Left renal pelvis (tissue), 4 donors: ENCODE results near the gene NR2F1-AS1. TPM values are rescaled to one million over a fixed set of nuclear protein-coding genes. Genes with fewer than 3 reads are reported as not detected.
"Not testable (repeated sequence)": the region's sequence is repeated elsewhere in the genome, so short reads cannot be mapped to it uniquely, and the experiment has no call there.

Experiments used
- DNase-seq, 4 donors: peaks; one replicate each; pipeline ENCODE4 v3.0.0-alpha.2; 2013; ENCODE audit warnings: low read depth in 4 of 4, low spot score in 3 of 4
- polyA plus RNA-seq, 4 donors: library from polyadenylated mRNA; unstranded; fragments of 120-200 nt; gene quantifications; one replicate each; pipeline ENCODE4 v1.2.1, GENCODE V29; 2013; ENCODE audit not compliant: insufficient read length in 4 of 4

The NR2F1-AS1 gene
- polyA plus RNA-seq, 4 donors, result 52.4 to 104 (median 60.8) TPM

DNA sequence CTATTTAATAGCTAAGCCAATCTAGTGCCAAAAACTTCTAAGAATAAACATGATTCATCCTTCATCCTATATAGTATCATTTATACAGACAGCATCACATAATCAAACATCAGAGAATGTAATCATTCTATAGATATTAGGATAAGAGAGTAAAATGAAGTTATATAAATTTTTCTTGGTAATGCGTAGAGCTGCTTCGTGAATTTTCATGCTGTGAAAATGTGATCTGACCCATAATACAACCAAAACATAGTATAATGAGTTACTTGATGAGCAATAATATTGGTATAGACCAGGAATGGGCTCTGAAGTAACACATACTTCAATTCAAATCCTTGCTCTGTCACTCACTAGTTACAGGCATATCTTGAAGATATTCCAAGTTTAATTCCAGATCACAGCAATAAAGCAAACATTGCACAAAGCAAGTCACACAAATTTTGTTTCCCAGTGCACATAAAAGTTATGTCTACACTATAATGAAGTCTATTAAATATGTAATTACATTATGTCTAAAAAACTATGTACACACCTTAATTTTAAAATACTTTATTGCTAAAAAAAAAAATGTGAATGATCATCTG is 23.9 kb downstream of the NR2F1-AS1 start:
- DNase-seq, result no peak

DNA sequence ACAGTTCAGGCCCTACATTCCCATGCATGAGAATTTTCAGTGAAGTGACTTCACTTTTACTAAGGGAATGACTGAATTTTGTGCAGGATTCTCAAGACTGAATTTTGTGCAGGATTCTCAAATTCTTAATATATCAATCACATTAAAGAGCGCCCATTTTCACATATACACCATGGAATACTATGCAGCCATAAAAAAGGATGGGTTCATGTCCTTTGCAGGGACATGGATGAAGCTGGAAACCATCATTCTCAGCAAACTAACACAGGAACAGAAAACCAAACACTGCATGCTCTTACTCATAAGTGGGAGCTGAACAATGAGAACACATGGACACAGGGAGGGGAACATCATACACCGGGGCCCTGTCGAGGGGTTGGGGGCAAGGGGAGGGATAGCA is 31.4 kb downstream of the NR2F1-AS1 start:
- DNase-seq, result not testable (repeated sequence)

- no peak for DNase-seq
Measured at GRCh38 chr5:93545872-93546271, 35.1 kb downstream of the NR2F1-AS1 start.

DNA sequence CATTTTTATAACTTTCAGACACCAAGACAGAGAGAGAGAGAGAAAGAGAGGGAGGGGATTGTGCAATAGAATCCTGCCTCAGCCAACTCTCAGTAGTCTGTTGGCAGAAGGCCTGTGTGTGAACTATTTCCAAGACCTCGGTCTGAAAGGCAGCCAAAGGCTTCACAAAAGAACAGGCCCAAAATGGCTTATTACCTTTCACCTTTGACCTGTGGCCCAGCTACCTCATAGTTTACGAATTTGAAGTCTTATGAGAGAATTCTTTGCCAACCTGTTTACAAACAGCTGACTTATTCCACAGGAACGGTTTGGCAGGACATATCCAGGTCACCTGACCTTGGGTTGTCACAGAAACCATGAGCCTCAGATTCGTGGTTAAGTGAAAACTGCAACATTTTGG is 48.6 kb downstream of the NR2F1-AS1 start:
- DNase-seq, result peak in 3 of 4 donors; percentile 14 to 48 (median 39)

GRCh38 chr5:93521815-93522214 is 59.2 kb downstream of the NR2F1-AS1 start:
- DNase-seq, result not testable (repeated sequence)

GRCh38 chr5:93519740-93520139 is 61.3 kb downstream of the NR2F1-AS1 start:
- DNase-seq, result no peak

DNA sequence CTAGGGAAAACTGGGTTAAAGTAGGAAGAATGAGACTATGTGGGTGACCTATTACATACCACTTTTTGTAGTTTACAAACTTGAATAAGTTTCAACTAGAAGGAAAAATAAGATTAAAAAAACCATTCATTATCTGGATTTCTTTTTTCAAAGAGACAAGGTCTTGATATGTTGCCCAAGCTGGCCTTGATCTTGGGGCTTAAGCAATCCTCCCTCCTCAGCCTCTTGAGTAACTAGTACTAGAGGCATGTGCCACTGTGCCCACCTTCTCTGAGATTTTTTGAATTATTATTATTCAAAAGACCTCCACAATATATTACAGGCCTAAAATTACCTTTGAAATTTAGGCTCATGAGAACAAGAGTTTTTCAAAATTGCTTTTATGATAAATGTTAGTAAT is 63.2 kb downstream of the NR2F1-AS1 start:
- no peak for DNase-seq

DNA sequence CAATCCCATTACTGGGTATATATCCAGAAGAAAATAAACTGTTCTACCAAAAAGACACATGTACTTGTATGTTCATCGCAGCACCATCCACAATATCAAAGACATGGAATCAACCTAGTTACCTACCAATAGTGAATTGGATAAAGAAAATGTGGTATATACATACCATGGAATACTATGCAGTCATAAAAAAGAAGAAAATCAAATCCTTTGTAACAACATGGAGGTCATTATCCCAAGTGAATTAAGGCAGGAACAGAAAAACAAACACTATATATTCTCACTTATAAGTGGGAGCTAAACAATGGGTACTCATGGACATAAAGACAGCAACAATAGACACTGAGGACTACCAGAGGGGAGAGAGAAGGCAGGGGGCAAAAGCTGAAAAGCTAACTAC is 67.7 kb downstream of the NR2F1-AS1 start:
- DNase-seq, result no peak

DNA sequence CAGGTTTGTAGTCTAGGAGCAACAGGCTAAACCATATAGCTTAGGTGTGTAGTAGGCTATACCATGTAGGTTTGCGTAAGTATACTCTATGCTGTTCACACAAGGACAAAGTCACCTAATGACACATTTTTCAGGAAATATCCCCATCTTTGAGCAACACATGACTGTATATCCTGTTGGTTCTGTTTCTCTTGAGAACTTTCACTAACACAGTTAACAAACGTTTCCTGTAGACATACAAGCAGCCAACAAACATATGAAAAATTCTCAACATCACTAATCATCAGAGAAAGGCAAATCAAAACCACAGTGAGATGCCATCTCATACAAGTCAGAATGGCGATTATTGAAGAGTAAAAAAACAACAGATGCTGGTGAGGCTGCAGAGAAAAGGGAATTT is 68.2 kb downstream of the NR2F1-AS1 start:
- DNase-seq, result no peak

DNA sequence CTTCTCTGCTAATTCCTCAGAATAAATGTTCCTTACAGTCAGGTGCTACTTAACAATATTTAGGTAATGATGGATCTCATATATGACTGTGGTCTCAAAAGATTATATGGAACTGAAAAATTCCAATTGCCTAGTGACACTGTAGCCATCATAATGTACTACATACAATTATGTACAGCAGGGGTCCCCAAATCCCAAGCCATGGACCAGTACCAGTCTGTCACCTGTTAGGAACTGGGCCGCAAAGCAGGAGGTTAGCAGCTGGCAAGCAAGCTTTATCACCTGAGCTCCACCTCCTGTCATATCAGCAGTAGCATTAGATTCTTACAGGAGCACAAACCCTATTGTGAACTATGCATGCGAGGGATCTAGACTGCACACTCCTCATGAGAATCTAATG is 69.6 kb downstream of the NR2F1-AS1 start:
- no peak for DNase-seq

DNA sequence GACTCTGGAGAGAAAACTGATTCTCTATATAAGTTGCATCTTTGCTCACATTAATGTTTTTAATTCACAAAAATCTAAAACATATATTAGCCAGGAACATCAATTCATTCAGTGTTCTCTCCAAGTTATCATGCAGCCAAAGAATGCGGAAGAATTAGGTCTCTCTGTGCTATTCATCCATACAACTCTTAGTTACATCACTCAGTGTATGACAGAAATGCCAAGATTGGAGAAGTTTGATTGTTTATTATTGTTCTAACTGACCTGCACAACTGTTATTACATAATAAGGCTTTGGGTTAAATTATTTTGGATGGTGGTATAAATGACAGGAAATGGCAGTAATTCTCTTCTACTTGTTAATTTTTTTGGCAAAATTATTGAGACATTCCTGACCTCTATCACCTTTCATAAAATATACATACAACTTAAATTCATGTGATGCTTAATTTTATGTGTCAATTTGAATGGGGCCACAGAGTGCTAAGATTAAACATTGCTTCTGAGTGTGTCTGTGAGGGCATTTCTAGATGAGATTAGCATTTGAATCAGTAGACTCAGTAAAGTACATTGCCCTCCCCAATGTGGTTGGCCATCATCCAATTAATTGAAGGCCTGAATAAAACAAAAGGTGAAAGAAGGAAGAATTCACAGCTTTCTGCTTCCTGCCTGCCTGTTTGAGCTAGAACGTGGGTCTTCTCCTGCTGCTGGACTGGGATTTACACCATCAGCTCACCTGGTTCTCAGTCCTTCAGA is 70.2 kb downstream of the NR2F1-AS1 start:
- no peak for DNase-seq

- not testable (repeated sequence) for DNase-seq
Measured at GRCh38 chr5:93505553-93505952, 75.5 kb downstream of the NR2F1-AS1 start.

DNA sequence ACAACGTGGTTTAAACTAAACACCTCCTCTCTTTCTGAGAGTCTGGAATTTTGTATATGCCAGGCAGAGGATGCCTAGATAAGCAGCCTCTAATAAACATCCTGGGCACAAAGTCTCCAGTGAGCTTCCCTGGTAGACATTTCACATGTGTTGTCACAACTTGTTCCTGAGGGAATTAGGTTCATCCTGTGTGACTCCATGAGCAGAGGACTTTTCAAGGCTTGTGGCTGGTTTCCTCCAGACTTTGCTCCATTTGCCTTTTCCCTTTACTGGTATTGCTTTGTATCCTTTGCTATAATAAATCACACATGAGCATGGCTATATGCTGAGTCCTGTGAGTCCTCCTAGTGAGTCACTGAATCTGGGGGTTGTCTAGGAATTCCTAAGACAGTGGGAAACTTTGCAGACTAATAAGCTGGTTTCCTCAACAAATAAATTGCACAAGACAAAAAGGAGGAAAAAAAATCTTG is 77.4 kb downstream of the NR2F1-AS1 start:
- DNase-seq, result no peak

GRCh38 chr5:93497096-93497495 is 83.9 kb downstream of the NR2F1-AS1 start:
- no peak for DNase-seq

DNA sequence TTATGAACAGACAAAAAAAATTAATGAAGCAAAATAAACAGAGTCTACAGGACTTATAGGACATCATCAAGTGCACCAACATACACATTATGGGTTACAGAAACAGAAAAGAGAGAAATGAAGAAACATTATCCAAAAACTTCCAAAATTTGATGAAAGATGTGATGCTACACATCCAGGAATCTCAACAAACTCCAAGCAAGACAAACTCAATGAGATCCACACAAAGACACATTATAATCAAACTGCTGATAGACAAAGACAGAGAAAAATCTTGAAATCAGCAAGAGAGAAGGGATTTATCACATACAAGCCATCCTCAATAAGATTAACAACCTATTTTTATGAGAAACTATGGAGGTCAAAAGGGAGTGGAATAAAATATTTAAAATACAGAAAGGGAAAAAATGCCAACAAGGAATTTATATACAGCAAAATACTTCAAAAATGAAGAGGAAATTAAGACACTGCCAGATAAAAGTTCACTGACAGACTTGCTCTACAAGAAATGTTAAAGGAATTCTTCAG is 101.0 kb downstream of the NR2F1-AS1 start:
- DNase-seq, result no peak

DNA sequence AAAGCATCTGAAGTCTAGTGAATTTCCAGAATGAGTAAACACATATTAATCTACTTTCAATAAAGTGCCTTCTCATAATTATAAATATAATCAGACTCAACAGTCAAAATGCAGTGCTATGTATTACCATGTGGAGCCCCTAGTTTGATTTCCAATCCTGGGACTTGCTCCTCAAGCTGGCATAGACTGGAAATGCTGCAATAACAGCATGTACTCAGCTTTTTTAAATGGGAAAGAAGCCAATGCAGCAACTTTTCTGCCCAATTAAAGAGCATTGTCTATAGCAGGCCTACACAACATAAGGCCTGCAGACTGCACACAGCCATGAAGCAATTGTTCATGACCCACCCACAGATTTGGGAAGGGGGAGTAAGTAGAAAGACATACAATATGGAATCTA is 103.2 kb downstream of the NR2F1-AS1 start:
- no peak for DNase-seq

- DNase-seq, result no peak
Measured at GRCh38 chr5:93476251-93476742, 104.7 kb downstream of the NR2F1-AS1 start.

- DNase-seq, result no peak
Measured at GRCh38 chr5:93462916-93463315, 118.1 kb downstream of the NR2F1-AS1 start.

DNA sequence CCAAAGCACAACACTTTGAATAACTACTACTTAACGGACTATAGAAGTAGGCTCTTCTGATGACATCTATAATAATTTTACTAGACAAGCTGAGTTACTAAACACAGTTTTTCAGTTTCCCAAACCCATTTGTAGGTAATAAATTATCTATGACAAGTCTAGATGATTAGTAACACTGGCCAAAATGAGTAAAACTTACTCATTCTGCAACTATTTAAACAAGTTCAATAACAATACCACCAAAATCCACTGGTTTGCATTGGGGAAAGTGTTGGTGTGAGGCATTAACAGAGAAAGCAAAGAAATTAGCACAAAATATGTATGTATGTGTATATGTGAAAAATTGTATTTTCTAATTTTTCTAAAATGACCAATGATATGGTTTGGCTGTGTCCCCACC is 119.3 kb downstream of the NR2F1-AS1 start:
- no peak for DNase-seq

DNA sequence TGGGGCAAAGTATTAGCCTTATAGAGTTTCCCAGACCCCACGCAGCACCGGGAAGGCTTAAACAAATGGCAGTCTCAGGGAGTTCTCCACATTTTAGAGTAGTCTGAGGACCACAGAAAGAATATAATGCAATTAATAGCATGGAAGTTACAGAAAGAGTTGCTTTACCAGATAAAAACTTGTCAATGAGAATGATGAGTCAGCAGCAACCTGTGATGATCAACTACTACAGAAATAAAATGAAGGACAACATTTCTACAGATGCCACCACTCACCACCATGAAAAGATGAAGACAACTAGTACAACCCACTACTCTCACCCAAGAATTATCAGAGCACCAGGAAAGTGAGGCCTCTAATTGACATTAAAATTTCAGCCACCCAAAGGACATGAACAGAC is 120.7 kb downstream of the NR2F1-AS1 start:
- DNase-seq, result no peak

GRCh38 chr5:93456796-93457195 is 124.2 kb downstream of the NR2F1-AS1 start:
- DNase-seq, result not testable (repeated sequence)

DNA sequence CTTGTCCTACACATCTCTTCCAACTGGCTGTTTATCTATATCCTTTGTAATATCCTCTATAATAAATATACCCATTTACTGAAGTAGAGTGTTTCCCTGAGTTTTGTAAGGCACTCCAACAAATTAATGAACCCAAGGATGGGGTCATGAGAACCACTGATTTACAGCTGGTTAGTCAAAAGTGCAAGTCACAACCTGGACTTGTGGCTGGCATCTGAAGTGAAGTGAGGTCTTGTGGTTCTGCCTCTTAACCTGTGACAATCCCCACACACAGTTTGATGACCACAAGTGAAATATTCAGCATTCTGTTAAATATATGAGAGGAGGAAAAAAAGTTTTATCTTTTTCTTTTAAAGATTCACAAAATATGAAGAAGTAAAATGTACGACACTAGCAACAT is 126.1 kb downstream of the NR2F1-AS1 start:
- no peak for DNase-seq
